Stimulated activated naive B cell treated with anti-CD40 and anti-IgM and Interleukin-4, amounts not matched to agents 10 μg/mL and 1 μg/mL and 100 μg/mL, for 72 hours (primary cell): ENCODE data around the gene MIDN.

Experiments
- ATAC-seq, 2 donors: fragments of 150-1000 bp; cut with Tn5 transposase; replicated peaks; 2 replicates each; pipeline ENCODE4 v1.10.0; 2021; ENCODE audit warnings: moderate library complexity in 1 of 2
- DNase-seq: peaks from one replicate; pipeline ENCODE4 v3.0.0; 2021
- H3K27ac Mint-ChIP-seq: one replicate; pipeline ENCODE4 v1.8.0; 2022; ENCODE audit warnings: mild to moderate bottlenecking, mixed read lengths
- H3K27me3 Mint-ChIP-seq, 2 donors: one replicate each; pipeline ENCODE4 v1.8.0; 2022; ENCODE audit warnings: mixed read lengths in 2 of 2
- H3K36me3 Mint-ChIP-seq, 2 donors: one replicate each; pipeline ENCODE4 v1.8.0; 2022; ENCODE audit warnings: mixed read lengths in 2 of 2, mild to moderate bottlenecking in 1 of 2
- H3K4me1 Mint-ChIP-seq, 2 donors: one replicate each; pipeline ENCODE4 v1.8.0; 2022; ENCODE audit warnings: mixed read lengths in 2 of 2, mild to moderate bottlenecking in 1 of 2
- H3K4me3 Mint-ChIP-seq, 2 donors: one replicate each; pipeline ENCODE4 v1.8.0; 2022; ENCODE audit warnings: mild to moderate bottlenecking in 2 of 2, mixed read lengths in 2 of 2, moderate library complexity in 1 of 2
- H3K9me3 Mint-ChIP-seq, 2 donors: one replicate each; pipeline ENCODE4 v1.8.0; 2022; ENCODE audit warnings: mixed read lengths in 2 of 2, mild to moderate bottlenecking in 1 of 2

Gene MIDN

GRCh38 chr19:1275976-1276627, 27.7 kb downstream of the MIDN start:
- no peaks in the 10 kb centered on the region for H3K9me3 Mint-ChIP-seq
- H3K27me3 Mint-ChIP-seq = no peaks in the 10 kb centered on the region
- ATAC-seq (peak in 1 of 2 donors; percentile 66), DNase-seq (no peak)
- H3K4me3 Mint-ChIP-seq = peak overlapping the region; percentile 90 to 93
- peaks cover 46 to 71% of the 10 kb centered on the region in 2 donors for H3K4me1 Mint-ChIP-seq
- peaks cover 58 to 65% of the 10 kb centered on the region in 2 donors for H3K36me3 Mint-ChIP-seq
- H3K27ac Mint-ChIP-seq = peak overlapping the region; percentile 98

- ATAC-seq (no peak), DNase-seq (no peak)
- Mint-ChIP-seq H3K36me3 (peaks cover 53 to 63% of the 10 kb centered on the region in 2 donors), H3K4me1 (peaks cover 42 to 66% of the 10 kb centered on the region in 2 donors), H3K27ac (peak overlapping the region; percentile 98), H3K4me3 (peak overlapping the region; percentile 90 to 93), H3K27me3 (peaks cover 0 to 2% of the 10 kb centered on the region in 2 donors), H3K9me3 (no peaks in the 10 kb centered on the region)
Observed at GRCh38 chr19:1276628-1277022, 28.2 kb downstream of the MIDN start.

- peak overlapping the region; percentile 90 to 93 for H3K4me3 Mint-ChIP-seq
- no peak for ATAC-seq
- peaks cover 41 to 62% of the 10 kb centered on the region in 2 donors for H3K4me1 Mint-ChIP-seq
Observed at GRCh38 chr19:1277061-1277460, 28.7 kb downstream of the MIDN start.

GRCh38 chr19:1278074-1278473, 29.7 kb downstream of the MIDN start:
- H3K4me1 Mint-ChIP-seq = peaks cover 37 to 51% of the 10 kb centered on the region in 2 donors
- H3K27ac Mint-ChIP-seq = no peak overlapping the region
- H3K4me3 Mint-ChIP-seq = no peak overlapping the region

More at GRCh38 chr19:1277061-1277460, 28.7 kb downstream of the MIDN start:
- Mint-ChIP-seq H3K36me3 (peaks cover 54 to 61% of the 10 kb centered on the region in 2 donors), H3K27me3 (peaks cover 0 to 5% of the 10 kb centered on the region in 2 donors), H3K27ac (peak overlapping the region; percentile 98), H3K9me3 (no peaks in the 10 kb centered on the region)
- DNase-seq = no peak

GRCh38 chr19:1278713-1279660, 30.6 kb downstream of the MIDN start:
- peak overlapping the region; percentile 88 for H3K27ac Mint-ChIP-seq
- H3K27me3 Mint-ChIP-seq = peaks cover 10% of the 10 kb centered on the region in 2 donors
- no peaks in the 10 kb centered on the region for H3K9me3 Mint-ChIP-seq
- H3K36me3 Mint-ChIP-seq = peaks cover 38 to 46% of the 10 kb centered on the region in 2 donors
- no peak for DNase-seq
- ATAC-seq = no peak
- peaks cover 31 to 43% of the 10 kb centered on the region in 2 donors for H3K4me1 Mint-ChIP-seq
- H3K4me3 Mint-ChIP-seq = peak overlapping the region in 1 of 2 donors; percentile 35

More at GRCh38 chr19:1278074-1278473, 29.7 kb downstream of the MIDN start:
- H3K27me3 Mint-ChIP-seq = peaks cover 4 to 8% of the 10 kb centered on the region in 2 donors
- DNase-seq (no peak), ATAC-seq (no peak)
- H3K9me3 Mint-ChIP-seq = no peaks in the 10 kb centered on the region
- H3K36me3 Mint-ChIP-seq = peaks cover 46 to 53% of the 10 kb centered on the region in 2 donors

GRCh38 chr19:1279782-1280341, 31.5 kb downstream of the MIDN start:
- H3K27ac Mint-ChIP-seq = peak overlapping the region; percentile 88
- peak; percentile 28 to 29 for ATAC-seq
- H3K4me1 Mint-ChIP-seq = peaks cover 30 to 40% of the 10 kb centered on the region in 2 donors
- peaks cover 18 to 19% of the 10 kb centered on the region in 2 donors for H3K27me3 Mint-ChIP-seq
- DNase-seq = peak; percentile 70
- H3K4me3 Mint-ChIP-seq = peak overlapping the region in 1 of 2 donors; percentile 41
- H3K9me3 Mint-ChIP-seq = no peaks in the 10 kb centered on the region
- H3K36me3 Mint-ChIP-seq = peaks cover 34 to 40% of the 10 kb centered on the region in 2 donors

GRCh38 chr19:1280636-1281568, 32.5 kb downstream of the MIDN start:
- Mint-ChIP-seq H3K36me3 (peaks cover 32 to 36% of the 10 kb centered on the region in 2 donors), H3K9me3 (no peaks in the 10 kb centered on the region), H3K4me1 (peaks cover 29 to 40% of the 10 kb centered on the region in 2 donors), H3K4me3 (peak overlapping the region in 1 of 2 donors; percentile 32), H3K27ac (no peak overlapping the region), H3K27me3 (peaks cover 24% of the 10 kb centered on the region in 2 donors)
- no peak for DNase-seq
- ATAC-seq = no peak

GRCh38 chr19:1281569-1282287, 33.3 kb downstream of the MIDN start:
- DNase-seq (no peak), ATAC-seq (no peak)
- Mint-ChIP-seq H3K27me3 (peaks cover 28 to 30% of the 10 kb centered on the region in 2 donors), H3K27ac (peak overlapping the region; percentile 51), H3K36me3 (peaks cover 29 to 32% of the 10 kb centered on the region in 2 donors), H3K4me1 (peaks cover 29 to 40% of the 10 kb centered on the region in 2 donors), H3K9me3 (no peaks in the 10 kb centered on the region), H3K4me3 (no peak overlapping the region)

GRCh38 chr19:1282588-1283206, 34.3 kb downstream of the MIDN start:
- no peak overlapping the region for H3K4me3 Mint-ChIP-seq
- peaks cover 27 to 33% of the 10 kb centered on the region in 2 donors for H3K4me1 Mint-ChIP-seq
- no peaks in the 10 kb centered on the region for H3K9me3 Mint-ChIP-seq
- H3K27ac Mint-ChIP-seq = no peak overlapping the region
- H3K36me3 Mint-ChIP-seq = peaks cover 25 to 29% of the 10 kb centered on the region in 2 donors
- peaks cover 29 to 38% of the 10 kb centered on the region in 2 donors for H3K27me3 Mint-ChIP-seq
- ATAC-seq = no peak
- DNase-seq = no peak

- ATAC-seq (no peak), DNase-seq (no peak)
- Mint-ChIP-seq H3K36me3 (peaks cover 19 to 23% of the 10 kb centered on the region in 2 donors), H3K9me3 (no peaks in the 10 kb centered on the region), H3K4me1 (peaks cover 23 to 26% of the 10 kb centered on the region in 2 donors), H3K4me3 (no peak overlapping the region), H3K27ac (no peak overlapping the region), H3K27me3 (peaks cover 34 to 44% of the 10 kb centered on the region in 2 donors)
Observed at GRCh38 chr19:1283207-1283916, 35.0 kb downstream of the MIDN start.

- H3K4me1 Mint-ChIP-seq = peaks cover 21 to 26% of the 10 kb centered on the region in 2 donors
- no peak for ATAC-seq
- peaks cover 15 to 21% of the 10 kb centered on the region in 2 donors for H3K36me3 Mint-ChIP-seq
- no peak overlapping the region for H3K4me3 Mint-ChIP-seq
- DNase-seq = no peak
- no peak overlapping the region for H3K27ac Mint-ChIP-seq
- peaks cover 34 to 46% of the 10 kb centered on the region in 2 donors for H3K27me3 Mint-ChIP-seq
- H3K9me3 Mint-ChIP-seq = no peaks in the 10 kb centered on the region
Observed at GRCh38 chr19:1283917-1284292, 35.5 kb downstream of the MIDN start.
